GM18519 (cell line): ENCODE data around the gene CMTM7.

Experiments
- ATAC-seq: cut with Tn5 transposase; IDR thresholded peaks from one replicate; pipeline ENCODE4 v1.9.1; 2021; ENCODE audit warnings: mild to moderate bottlenecking, moderate library complexity; ENCODE audit not compliant: unreplicated experiment, low FRiP score

The CMTM7 gene, protein sequence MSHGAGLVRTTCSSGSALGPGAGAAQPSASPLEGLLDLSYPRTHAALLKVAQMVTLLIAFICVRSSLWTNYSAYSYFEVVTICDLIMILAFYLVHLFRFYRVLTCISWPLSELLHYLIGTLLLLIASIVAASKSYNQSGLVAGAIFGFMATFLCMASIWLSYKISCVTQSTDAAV

DNA sequence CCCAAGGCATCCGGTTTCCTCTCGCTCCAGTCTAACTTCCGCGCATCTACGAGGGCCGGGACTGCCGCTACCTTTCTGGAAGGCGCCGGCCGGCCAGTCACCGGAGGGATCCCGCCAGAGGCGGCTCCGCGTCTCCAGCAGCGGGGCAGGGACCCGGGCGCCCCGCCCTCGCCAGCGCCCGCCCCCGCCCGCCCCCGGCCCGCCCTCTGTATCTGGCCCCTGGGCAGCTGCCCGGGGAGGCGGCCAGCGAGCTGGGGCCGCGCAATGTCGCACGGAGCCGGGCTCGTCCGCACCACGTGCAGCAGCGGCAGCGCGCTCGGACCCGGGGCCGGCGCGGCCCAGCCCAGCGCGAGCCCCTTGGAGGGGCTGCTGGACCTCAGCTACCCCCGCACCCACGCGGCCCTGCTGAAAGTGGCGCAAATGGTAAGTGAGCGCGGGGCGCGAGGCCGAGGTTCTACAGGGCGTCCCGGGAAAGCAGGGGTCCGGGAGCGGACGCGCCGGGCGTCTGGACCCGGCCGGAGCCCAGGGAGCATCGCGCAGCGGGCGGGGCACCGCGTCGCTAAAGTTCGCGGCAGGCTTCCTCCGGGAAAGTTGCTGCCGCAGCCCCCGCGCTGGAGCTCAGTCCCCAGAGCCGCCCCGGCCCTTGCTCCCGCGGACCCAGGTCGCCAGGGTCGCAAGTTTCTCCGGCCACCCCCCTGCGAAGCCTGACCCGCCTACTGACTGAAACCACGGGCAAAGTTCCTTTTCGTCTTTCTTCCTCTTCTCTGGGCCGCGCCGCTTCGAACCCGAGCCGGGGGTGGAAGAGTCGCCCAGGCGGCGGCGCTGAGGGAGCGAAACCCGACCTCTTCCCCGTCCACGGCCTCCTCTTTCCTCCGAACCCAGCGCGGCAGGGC is at the start of gene CMTM7:
Gene CMTM7, plus strand, starts transcription at position 211 of the 893 bp plus-strand sequence. Its CDS starts 54 bp downstream, at position 265.
- no peak for ATAC-seq

DNA sequence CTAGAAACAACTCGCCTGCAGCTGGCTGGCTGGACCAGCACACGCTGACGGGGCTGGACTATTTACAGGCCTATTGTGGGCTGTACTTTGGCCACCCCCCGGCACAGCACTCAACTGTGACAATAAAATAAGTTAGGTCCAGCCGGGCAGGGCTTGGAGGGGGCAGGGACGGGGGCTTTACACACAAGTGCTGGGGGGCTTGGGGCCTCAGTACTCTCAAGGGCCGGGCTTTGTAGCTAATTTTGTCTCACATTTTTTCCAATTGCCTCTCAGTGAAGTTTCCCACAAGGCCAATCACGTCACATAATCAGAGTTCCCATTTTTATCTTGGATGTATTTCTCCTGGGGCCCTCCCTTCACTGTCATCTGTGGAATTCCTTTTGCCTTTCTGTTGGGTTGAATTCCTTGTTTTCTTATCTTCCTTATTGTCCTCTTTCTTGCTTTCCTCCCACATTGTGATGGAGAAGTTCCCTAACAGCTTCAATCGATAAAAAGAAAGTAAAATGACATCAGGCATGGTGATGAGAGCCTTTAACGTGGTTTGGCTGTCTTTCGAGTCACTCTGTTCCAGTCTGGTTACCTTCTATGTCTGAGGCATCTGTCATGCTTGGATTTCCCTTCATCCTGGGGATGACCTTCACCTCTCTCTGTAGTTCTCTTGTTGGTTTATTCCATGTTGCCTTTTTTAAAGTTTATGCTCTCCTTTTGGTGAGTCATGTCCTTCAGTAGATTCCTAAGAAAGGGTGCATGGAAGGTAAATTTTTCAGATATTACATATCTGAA is 44.1 kb upstream of the CMTM7 start:
- ATAC-seq = no peak

DNA sequence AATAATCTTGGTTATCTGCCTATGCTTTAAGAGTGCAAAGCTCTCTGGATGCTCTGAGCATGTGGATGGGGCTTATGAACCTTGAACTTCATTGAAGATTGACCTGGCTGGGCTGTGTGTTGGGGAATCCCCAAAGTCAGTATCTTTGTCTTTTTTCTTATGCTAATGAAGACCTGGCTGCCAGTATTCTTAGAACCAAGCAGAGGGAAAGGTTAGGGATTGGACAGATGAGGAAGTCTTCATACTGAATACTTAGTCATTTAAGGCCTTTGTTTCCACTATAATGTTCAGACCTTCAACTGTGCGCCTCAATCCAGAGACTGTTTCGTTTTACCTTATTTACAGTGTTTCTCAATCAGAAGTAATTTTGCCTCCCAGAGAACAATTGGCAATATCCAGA is 42.5 kb upstream of the CMTM7 start:
- no peak for ATAC-seq

DNA sequence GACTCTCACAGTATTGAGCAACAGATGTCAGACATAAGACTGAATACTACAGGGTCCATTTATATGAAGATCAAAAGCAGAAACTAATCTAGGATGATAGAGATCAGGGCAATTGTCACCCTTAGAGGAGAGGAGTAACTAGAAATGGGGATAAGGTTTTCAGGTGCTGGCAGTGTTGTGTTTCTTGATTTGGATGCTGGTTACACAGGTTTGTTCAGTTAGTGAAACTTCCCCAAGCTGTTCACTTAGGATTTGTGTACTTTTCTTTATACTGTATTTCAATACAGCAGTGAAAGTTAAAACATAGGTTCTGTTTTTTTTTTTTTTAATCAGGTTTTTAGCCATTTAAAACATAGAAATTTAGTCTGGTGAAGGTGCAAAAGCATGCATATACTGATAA is 39.1 kb upstream of the CMTM7 start:
- ATAC-seq = no peak

DNA sequence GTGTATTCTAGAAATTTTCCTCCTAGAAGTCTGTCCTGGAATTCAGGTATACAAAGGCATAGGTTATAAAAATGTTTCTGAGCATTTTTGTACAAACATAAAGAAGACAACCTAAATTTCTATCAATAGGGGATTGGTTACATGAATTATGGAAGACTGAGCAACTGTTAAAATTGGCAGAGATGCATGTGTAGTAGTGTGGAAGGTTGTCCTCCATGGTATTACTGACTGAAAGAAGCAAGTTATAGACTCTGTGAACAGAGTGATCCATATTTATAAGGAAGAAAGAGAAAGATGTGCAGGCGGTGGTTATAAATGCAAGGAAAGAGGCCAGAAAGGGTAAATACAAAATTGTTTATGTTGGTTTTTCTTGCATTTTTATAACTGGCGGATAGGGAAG is 38.3 kb upstream of the CMTM7 start:
- ATAC-seq = no peak

DNA sequence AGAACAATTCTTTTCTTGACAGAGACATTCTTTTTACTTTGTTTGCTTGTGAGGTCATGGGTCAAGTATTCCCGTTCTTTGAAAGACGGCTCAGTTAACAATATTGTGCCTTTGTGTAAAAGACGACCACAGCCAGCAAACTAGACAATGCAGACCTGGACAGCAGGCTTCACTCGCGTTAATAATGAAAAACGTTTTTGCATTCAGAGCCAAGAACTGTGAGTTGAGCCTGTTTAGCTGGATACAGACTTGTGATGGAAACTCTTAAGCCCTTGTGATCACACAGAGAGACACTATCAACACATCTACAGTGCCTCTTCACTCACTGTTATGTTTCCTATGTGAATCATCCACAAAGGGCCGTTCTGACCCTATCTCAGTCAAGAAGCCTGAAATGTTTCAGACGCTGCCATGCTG is 37.3 kb upstream of the CMTM7 start:
- no peak for ATAC-seq

DNA sequence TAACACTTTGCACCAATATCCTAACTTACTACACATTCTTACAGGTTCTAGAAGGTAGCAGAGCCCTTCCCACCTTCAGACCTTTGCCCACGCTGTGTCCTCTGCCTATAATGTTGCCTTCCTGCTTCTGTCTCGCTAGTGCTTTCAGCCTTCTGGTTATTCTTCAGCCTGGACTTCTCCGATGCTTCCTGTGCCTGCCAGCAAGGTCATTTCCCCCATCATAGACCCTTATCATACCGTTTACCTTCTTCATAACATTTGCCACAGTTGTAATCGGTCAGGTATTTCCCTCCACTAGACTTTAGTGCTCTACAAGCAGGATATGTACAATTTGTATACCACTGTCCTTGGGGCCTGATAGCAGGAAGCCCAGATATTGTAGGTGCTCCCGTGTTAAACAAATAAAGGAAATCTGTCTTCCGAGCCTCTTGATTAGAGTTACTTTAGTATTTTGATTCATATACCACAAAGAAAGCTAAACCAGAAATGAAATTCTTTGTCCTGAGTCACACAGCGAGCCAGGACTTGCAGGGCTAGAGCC is 35.8 kb upstream of the CMTM7 start:
- no peak for ATAC-seq

DNA sequence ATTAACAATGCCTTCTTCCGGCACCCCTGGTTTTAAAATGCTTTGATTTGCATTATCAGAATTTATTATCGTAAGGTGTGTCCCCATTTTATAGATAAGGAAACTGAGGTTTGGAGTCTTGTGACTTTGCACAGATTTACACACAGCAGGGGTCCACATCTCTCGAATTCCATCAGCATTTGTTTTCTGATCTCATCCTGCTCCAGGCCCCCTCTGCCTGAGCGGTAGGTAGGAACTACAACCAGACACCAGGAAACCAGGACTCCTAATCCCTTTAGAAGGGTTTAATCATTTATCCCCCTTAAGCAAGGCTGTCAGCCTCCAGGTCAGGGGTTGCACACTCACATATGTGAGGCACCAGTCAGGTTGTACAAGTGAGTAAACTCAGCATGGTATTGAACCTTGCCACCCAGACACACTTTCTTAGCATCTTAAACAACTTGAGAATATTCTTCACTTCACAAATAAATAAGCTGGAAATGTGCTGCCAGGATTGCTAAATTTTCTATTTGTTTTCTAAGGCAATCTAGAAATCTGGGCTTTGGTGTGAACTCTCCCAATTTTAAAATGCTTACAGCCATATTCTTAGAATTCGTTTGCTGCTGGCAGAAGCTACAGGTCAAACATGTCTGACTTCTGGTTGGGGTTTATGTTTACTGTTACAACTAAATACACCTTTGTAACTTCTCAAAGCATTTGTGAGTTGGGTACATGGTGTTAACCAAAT is 31.7 kb upstream of the CMTM7 start:
- ATAC-seq = no peak

DNA sequence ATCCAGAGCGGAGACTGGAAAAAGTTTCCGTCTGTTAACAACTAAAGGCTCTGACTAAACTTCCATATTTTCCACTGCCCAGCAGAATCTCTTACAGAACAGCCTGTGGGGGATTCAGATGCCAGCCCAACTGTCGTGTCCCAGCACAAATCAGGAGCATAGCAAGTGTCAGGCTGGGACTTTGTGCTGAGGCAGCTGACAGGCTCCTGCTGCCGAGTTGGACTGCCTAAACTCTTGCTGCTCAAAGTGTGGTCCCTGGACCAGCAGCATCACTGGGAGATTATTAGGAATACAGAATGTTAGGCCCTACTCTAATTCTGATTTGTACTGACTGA is 31.2 kb upstream of the CMTM7 start:
- no peak for ATAC-seq

DNA sequence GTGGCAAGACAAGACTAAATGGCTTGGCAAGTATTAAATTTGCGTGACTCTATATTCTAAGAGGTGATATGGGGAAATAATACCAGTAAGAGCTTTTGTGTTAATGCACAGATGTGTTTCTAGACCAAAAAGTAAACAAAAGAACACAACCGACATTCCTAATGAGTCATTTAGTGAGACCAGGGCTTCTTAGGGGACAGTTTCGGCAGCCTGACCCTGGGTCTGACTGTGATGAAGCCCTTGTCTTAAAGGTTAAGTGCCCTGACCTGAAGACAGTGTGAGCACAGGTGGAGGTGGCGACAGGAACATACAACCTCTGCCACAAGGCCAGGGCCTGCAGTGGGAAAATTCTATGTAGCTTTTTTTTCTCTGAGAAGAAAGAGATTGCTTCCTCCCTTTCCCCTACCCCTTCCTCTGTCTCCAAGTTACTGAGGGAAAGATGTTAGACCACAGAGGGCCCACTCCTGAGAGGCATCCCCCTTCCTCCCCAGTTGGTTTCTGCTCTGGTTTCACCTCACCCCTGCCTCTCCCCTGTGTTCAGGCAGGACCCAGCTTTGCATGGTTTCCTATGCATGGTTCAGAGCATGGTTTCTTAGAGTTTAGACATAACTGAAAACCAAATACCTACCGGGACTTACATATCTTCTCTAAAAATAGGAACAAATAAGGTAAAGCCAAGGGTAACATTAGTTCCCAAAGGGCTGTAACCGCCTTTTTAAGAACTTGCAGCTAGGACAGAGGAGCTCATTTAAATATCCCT is 24.8 kb upstream of the CMTM7 start:
- no peak for ATAC-seq

DNA sequence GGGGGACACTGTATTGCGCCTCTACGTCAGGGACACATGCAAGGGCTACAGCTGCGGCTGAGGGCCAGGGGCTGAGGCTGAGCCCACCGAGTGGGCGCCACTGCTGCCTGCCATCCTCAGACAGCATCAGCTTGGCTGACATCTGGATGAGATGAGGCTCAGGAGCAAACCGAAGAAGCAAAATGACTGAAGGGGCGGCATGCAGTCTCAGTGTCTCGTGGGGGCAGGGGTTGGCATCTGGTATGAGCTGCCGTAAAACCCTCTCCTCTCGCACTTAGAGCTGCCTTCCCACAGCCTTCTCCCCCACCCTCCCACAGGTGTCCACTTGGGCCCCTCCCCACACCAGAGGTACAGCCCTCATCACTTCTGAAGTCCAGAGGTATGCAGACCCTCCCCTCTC is 24.2 kb upstream of the CMTM7 start:
- no peak for ATAC-seq

DNA sequence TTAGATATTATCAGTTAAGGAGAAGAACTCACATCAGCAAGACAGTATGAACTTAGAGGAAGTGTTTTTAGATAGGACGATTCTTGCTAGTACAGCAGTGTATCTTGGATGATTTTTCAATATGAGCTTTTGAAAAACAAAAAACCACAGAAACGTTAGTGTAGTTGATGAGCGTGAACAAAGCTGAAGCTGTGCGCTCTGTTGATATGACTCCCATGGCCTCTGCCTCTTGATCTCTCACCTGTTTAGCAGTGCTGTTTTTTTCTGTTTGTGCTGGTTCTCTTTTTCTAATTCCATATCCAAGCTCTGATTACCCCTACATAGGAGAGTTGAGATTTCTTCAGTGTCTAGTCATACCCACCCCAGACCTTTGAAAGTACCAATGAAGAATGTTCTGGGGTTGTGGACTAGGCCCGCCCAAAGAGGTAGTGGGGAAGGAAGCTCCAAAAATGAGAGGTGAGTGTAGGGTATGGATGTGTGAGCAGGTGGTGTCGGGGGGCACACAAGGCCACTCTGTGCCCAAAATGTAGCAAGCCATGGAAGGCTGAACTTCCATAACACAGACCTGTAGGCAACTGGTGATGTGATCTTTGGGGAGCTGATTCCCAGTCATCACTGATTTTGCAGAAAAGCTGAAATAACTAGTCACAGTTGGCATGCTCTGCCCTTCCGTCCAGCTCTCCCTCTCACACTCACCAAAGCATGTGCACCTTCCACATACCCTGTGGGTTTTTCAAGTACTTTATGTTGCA is 20.0 kb upstream of the CMTM7 start:
- ATAC-seq = no peak

DNA sequence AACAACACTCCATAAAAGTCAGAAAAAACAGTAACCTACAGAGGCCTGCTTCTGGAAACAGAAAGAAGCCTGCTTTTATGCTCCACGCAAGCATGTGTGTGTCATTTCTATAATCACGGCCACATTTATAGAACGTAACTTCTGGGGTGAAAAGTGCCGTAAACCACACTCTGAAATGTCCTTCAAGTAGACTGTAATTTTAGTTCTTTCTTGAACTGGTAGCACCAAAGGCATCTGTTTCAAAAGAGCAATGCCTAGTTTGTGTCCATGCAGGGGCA is 19.5 kb upstream of the CMTM7 start:
- ATAC-seq = no peak

DNA sequence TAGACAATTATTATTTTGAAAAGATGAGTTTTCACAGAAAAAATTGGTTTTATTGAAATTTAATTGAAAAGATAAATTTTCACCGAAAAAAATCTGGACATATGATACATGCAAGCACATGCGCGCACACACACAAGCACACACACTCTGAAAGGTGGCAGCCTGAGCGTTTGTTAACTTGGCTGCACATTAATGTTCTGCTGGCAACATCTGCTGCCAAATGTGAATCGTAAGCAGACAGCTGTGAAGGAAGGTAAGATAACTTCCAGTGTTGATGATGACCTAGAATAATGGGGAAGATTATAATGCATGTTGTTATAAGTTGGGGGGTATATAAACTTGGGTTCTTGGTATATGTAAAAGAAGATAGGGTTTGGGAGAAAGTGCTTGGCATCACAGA is 18.4 kb upstream of the CMTM7 start:
- no peak for ATAC-seq

DNA sequence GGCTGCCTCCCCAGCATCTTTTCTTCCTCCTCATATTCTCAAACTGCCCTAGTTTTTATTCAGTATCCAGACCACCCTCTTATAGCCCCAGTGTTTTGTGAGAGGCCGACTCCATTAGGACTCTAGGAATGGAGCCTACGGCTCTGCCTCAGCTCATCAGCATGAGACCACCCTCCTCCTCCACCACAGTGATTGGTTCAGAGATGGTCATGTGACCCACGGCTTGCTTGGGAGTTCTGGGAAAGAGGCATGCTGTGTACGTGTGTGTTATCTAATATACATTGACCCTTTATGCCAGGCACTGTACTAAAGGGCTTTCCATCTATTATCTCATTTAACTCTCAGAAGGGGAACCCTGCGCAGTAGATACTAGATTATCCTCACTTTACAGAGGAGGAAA is 17.8 kb upstream of the CMTM7 start:
- ATAC-seq = no peak

DNA sequence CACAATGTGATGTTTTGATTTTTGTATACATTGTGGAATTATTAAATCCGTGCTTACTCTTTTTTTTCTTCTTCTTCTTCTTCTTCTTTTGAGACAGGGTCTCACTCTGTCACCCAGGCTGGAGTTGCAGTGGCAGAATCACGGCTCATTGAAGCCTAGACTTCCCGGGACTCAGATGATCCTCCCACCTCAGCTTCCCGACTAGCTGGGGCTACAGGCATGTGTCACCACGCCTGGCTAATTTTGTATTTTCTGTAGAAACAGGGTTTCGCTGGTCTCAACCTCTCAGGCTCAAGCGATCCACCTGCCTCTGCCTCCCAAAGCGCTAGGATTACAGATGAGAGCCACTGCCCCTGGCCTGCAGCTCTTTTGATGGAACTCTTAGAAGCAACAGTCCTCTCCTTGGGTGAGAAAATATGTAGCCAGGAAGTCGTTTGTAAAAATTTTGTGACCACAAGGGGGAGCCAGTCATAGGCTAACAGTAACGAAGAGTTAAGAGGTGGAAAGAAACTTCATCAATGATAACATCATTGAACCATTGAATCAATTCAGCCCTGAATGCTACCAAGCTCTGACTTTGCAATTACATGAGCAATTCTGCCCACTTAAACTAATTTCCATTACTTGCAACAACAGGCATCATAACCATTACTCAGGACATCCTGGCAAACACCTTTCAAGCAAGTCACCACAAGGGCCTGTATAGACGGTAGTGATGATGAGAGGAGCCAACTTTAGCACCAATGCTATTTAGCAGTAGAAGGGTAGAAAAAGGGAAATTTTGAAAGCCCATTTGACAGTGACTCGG is 16.7 kb upstream of the CMTM7 start:
- ATAC-seq = peak; percentile 47

DNA sequence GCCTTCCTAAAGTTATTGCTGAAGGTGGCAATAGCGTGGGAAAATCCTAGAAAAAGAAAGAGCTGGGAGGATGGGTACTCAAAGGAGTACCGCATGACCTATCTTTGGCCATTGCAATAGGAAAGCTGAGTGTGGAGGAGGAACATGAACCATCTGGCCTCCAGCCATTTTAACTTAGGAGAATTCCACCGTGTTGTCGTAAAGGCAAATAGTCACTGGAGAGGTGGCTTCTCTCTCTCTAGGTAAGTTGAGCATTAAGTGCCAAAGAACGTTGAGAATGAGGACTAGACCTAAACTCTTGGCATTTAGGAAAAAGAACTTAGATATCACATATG is 16.1 kb upstream of the CMTM7 start:
- ATAC-seq = no peak

DNA sequence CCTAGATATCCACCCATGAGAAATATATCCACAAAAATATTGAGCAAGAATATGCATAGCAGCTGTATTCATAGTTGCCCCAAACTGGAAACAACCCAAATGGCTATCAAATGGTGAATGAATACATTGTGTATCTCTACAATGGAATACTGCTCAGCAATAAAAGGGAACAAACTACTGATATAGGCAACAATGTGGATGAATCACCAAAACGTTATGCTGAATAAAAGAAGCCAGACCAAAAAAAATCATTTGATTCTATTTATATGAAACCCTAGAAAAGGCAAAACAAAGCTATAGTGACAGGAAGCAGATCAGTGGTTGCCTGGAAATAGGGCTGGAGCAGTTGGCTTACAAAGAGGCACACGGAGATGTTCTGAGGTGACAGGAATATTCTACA is 15.5 kb upstream of the CMTM7 start:
- ATAC-seq = no peak
